Activated CD8-positive, alpha-beta memory T cell treated with anti-CD3 and anti-CD28 coated beads for 36 hours (primary cell): ENCODE results near the gene CFAP92. TPM values are rescaled to one million over a fixed set of nuclear protein-coding genes. Genes with fewer than 3 reads are reported as not detected.
"Not testable (repeated sequence)": the region's sequence is repeated elsewhere in the genome, so short reads cannot be mapped to it uniquely, and the experiment has no call there.

Experiments used
- CTCF ChIA-PET: fragments of 350-600 bp; sonication (Branson Sonifier 250); formaldehyde crosslinking; loops from one replicate; lab custom pipeline; 2021; ENCODE audit warnings: antibody characterized with exemption; lab: Charles Lee
- POLR2A ChIA-PET: fragments of 350-600 bp; sonication (Branson Sonifier 250); formaldehyde crosslinking; loops from one replicate; lab custom pipeline; 2021; ENCODE audit warnings: antibody characterized with exemption; lab: Charles Lee
- total RNA-seq, 2 experiments: library from RNA; stranded (reverse); gene quantifications; one replicate each; pipeline ENCODE4 v1.2.3, GENCODE V29; 2021

CFAP92 gene
- total RNA-seq, 2 experiments from 2014 or later, result 0.06 to 0.11 TPM

GRCh38 chr3:128933213-128933921 is 60.5 kb downstream of the CFAP92 start:
- ChIA-PET CTCF (no interaction called here), POLR2A (no interaction called here)

DNA sequence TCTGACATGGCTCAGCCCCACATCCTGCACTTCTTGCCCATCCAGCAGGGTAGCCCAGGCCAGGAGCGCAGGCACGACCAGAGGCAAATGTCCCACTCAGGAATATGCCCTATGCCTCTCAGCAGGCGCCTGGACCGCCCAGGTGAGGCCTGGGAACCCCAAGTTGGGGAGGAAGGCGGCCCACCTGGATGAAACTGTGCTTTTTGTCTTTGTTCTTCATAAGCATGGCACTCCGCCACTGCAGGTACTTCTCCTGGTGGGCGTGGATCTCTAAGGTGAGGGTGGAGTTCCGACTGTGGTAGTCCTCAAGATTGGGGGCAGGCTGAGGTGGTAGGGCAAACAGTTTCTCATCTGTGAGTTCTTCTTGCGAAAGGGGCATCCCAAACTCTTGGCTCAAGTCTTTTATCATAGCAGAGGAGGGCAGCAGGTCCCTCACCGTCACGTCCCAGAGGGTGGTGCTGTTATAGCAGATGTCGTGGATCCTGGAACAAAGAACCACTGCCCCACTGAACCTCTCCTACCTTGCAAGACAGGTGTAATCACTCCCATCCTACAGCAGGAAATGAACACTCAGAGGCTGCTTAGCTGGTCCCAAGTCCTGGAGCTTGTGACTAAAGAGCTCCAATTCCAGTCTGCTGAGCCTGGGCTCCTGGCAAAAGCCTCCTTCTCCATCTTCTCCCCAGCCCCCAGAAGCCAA is 61.2 kb downstream of the CFAP92 start:
- ChIA-PET CTCF (interaction anchor here (1.0 kb wide), 1 partner anchor 9 kb away, joined by 4 read pairs; no protein-coding TSS in a partner anchor), POLR2A (no interaction called here)

- CTCF ChIA-PET, result interaction anchor here (0.9 kb wide), 1 partner anchor 56 kb away, joined by 4 read pairs; no protein-coding TSS in a partner anchor
- POLR2A ChIA-PET, result no interaction called here
Measured at GRCh38 chr3:128931046-128931445, 62.8 kb downstream of the CFAP92 start.

- ChIA-PET POLR2A (no interaction called here), CTCF (no interaction called here)
Measured at GRCh38 chr3:128929364-128929763, 64.5 kb downstream of the CFAP92 start.

DNA sequence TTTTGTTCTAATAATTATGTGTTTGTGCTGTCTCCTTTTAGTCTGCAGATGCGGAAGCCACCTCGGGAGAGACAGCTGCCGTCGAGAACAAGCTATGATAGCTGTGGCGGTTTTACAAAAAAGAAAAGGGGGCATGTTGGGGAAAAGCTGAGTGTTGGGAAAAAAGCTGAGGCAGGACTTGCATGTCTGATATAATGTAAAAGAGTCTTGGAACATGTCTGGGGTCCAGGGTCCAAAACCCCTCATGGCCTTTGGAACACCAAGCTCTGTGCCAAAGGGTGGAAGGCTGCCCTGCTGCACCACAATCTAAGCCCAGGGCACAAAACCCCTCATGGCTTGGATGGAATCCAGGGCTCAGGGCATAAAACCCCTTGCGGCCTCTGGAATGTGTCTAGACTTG is 69.9 kb downstream of the CFAP92 start:
- POLR2A ChIA-PET, result not testable (repeated sequence)
- CTCF ChIA-PET, result interaction anchor here (1.1 to 1.4 kb wide), 2 partner anchors 8 to 77 kb away, joined by 3 to 4 read pairs; no protein-coding TSS in a partner anchor

DNA sequence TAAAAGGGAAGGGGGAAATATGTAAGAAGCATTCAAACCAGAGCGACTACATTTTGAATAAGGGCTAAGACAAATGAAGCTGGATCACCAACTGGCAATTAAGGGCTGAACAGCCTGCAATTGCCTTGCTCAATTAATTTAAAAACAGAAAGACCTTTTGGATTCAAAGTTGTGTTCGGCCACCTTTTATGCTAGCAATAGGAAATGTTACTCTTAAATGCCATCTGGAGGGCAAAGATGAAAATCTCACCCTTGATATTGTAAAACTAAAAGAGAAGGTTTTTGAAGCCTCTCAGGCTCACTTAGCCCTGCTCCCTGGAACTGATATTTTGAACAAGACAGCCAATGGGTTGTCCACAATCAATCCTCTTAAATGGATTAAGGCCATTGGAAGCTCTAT is 70.3 kb downstream of the CFAP92 start:
- ChIA-PET POLR2A (no interaction called here), CTCF (interaction anchor here (1.4 kb wide), 2 partner anchors 9 to 306 kb away, joined by 3 to 4 read pairs; no protein-coding TSS in a partner anchor)

DNA sequence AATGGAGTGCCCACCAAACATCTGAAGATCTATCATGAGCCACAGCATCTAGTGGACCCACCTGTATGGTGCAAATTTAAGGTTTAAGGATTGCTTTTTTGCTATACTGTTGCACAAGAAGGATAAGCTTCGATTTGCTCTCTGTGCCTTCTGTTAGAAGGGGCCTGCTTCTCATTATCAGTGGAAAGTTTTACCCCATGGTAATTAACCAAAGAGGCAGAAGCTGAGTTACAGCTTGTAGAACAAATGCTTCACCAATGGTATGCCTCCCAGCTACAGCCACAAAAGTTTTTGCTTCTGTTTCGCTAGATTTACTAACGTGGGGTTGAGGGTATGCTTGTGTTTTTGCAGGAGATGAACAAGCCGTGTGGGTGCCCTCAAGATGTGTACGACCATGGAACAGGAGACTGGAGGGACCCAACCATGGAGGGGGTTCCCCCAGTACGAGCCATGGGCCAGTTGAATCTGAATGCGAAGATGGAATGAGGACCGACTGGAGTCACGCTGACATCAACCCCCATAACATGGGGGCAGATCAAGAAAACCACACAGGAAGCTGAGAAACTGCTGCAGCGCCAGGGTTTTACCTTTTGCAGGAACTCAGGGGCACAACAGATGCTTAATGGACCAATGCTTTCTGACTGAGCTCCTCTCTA is 70.9 kb downstream of the CFAP92 start:
- ChIA-PET POLR2A (no interaction called here), CTCF (interaction anchor here (1.4 kb wide), 1 partner anchor 306 kb away, joined by 3 read pairs; no protein-coding TSS in a partner anchor)

DNA sequence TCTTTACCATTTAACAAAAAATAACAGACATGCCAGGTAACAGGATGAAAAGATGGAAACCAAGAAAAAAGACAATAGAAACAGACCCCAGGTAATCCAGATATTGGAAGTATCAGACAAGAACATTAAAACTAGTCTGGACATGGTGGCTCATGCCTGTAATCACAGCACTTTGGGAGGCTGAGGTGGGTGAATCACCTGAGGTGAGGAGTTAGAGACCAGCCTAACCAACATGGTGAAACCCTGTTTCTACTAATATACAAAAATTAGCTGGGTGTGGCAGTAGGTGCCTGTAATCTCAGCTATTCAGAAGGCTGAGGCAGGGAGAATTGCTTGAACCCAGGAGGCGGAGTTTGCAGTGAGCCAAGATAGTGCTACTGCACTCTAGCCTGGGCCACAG is 73.9 kb downstream of the CFAP92 start:
- POLR2A ChIA-PET, result no interaction called here
- CTCF ChIA-PET, result interaction anchor here (1.4 kb wide), 1 partner anchor 303 kb away, joined by 3 read pairs; no protein-coding TSS in a partner anchor

DNA sequence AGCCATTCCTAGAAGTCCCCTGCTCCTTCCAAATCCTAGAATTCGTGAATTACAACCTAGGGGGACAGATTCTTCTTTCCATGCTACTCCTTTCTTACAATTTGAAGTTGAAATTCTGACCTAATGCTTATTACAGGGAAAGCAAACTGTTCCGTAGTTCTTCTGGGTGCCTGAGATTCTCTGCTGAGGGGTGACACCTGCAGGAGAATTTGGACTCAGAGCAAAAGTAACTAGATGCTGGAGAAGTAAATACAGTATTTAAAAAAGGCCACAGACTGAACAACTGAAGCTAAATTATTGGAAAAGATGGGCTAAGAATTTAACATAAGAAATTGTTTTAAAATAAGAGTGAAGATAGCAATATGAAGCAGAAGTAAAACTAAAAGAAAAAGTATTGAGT is 76.6 kb downstream of the CFAP92 start:
- CTCF ChIA-PET, result no interaction called here
- POLR2A ChIA-PET, result no interaction called here

DNA sequence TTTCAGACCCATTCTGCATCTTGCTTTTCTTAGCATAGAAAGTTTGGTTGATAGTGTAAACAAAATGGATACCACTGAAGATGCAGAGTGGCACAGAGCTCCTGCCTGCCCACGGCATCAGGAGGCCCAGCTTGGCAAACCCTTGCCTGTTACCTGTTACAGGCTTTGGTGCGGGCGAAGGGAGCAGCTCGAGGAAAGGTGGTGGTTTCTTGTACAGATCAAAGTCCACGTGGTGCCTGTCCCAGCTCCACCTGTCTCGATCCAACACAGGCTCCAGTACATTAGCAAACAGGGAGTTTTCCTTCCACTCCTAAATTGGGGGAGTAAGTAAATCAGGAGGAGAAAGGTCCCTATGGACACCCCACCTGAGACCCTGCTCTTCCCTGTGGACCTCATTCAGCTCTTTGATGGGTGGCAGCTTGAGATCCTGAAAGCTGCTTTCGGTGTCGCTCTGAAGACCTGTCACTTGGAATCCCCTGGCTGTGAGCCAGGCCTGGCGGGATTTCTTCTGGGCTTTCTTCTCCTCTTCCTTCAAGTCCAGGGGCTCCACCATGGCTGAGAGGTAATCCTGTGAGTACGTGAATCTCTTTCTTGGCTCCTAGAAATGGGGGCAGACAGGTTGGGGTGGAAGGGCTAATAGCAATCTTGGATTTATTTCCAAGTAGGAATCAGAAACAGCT is 78.8 kb downstream of the CFAP92 start:
- ChIA-PET POLR2A (no interaction called here), CTCF (no interaction called here)

GRCh38 chr3:128911911-128912310 is 82.0 kb downstream of the CFAP92 start:
- CTCF ChIA-PET, result no interaction called here
- POLR2A ChIA-PET, result no interaction called here

DNA sequence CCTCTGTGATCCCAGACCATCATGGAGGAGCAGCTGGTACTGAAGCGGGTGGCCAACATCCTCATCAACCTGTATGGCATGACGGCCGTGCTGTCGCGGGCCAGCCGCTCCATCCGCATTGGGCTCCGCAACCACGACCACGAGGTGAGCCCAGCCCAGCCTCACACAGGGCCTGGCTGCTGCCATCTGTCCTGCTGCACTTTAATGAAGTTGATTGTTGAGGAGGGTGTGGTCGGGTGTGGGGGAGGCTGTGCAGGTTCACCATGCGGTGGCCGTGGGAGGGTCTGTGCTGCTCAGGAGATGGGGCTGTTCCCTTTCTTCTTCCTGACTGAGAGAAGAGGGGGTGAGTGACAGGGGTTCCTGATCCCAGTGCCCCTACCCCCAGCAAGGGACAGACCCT is 83.9 kb downstream of the CFAP92 start:
- CTCF ChIA-PET, result no interaction called here

GRCh38 chr3:128908951-128909350 is 84.9 kb downstream of the CFAP92 start:
- ChIA-PET POLR2A (no interaction called here), CTCF (no interaction called here)

More for the DNA sequence above, 83.9 kb downstream of the CFAP92 start:
- POLR2A ChIA-PET, result no interaction called here

DNA sequence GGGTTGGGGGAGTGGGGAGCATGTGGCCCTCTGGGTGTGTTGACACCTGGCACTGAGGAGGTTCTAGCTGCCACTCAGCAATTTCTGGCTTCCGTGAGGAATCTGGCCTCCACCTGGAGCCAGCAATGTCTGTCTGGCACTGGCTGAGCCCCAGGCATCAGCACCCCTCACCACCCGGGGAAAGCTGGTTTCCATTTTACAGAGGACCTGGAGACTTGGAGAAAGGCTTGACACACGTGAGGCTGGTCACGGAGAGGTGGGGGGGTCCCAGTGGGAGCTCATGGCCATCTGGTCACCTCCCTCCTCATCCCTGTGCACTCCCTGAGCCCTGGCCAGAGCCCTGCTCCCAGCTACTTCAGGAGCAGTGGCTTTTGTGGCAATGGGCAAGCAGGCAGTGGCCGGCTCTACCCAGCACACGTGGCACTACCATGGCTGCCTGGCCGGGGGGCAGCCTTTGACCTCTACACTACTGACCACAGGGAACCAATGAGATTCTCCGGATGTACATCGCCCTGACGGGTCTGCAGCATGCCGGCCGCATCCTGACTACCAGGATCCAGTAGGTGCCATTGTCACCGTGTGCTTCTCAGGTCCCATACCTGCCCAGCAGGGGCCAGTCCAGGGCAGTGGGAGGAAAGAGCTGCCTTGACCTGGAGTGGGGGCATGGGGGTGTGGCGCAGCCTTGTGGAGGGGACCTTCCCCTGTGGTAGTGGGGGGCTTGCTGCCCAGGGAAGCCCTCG is 86.0 kb downstream of the CFAP92 start:
- ChIA-PET POLR2A (interaction anchor here (0.5 kb wide), 1 partner anchor 231 kb away, joined by 3 read pairs; no protein-coding TSS in a partner anchor), CTCF (interaction anchor here (1.0 kb wide), 1 partner anchor 62 kb away, joined by 3 read pairs; no protein-coding TSS in a partner anchor)

- CTCF ChIA-PET, result no interaction called here
- POLR2A ChIA-PET, result interaction anchor here (0.5 kb wide), 1 partner anchor 232 kb away, joined by 3 read pairs; no protein-coding TSS in a partner anchor
Measured at GRCh38 chr3:128906804-128907525, 86.9 kb downstream of the CFAP92 start.

- POLR2A ChIA-PET, result no interaction called here
- CTCF ChIA-PET, result no interaction called here
Measured at GRCh38 chr3:128906031-128906803, 87.7 kb downstream of the CFAP92 start.

- CTCF ChIA-PET, result no interaction called here
- POLR2A ChIA-PET, result no interaction called here
Measured at GRCh38 chr3:128903501-128903900, 90.4 kb downstream of the CFAP92 start.
